Endothelial cell of umbilical vein (primary cell): Measurements from ENCODE around the gene GRID1. TPM values are rescaled to one million over a fixed set of nuclear protein-coding genes. Genes with fewer than 3 reads are reported as not detected.

Source experiments
- BruUV-seq: library from RNA; stranded (reverse); fragments of 400-500 nt; replicated peaks from 2 replicates; lab custom pipeline; 2021; lab: Mats Ljungman, UMichigan
- CTCF ChIA-PET: fragments of 300-600, 350-600 bp; sonication (Branson Sonifier 250); formaldehyde crosslinking; loops from one replicate; lab custom pipeline; 2021; ENCODE audit warnings: antibody characterized with exemption, inconsistent platforms; lab: Charles Lee
- POLR2A ChIA-PET: fragments of 300-600, 350-600 bp; sonication (Branson Sonifier 250); formaldehyde crosslinking; loops from one replicate; lab custom pipeline; 2021; ENCODE audit warnings: antibody characterized with exemption, inconsistent platforms; lab: Charles Lee
- DNase-seq: peaks from one replicate; pipeline ENCODE4 v3.0.0-alpha.2; 2011; ENCODE audit warnings: low read depth, low spot score
- FAIRE-seq: peaks from 2 replicates; lab custom pipeline; 2011; peaks lifted over from hg19 to GRCh38; lab: Jason Lieb, UNC
- H2AFZ ChIP-seq: 2 replicates; pipeline ENCODE4 v1.6.0; 2012; ENCODE audit warnings: low read depth, low read length, control low read depth, inconsistent platforms
- H3K27ac ChIP-seq: 2 replicates; pipeline ENCODE4 v1.5.1; 2011; ENCODE audit warnings: low read depth, mild to moderate bottlenecking, control low read depth, low read length, moderate library complexity; ENCODE audit not compliant: insufficient read depth
- H3K27me3 ChIP-seq, 2 experiments: 2 replicates each; pipeline versions ENCODE4 v1.6.0 to v1.6.1; 2011; ENCODE audit warnings: low read length in 2 of 2, mixed read lengths in 1 of 2; ENCODE audit not compliant: control insufficient read depth in 2 of 2, insufficient read depth in 2 of 2
- H3K36me3 ChIP-seq, 2 experiments: 2 replicates in 1 of 2; 3 replicates in 1 of 2; pipeline ENCODE4 v1.5.1; 2011; ENCODE audit warnings: low read length in 2 of 2, mild to moderate bottlenecking in 1 of 2, moderate library complexity in 1 of 2; ENCODE audit not compliant: control insufficient read depth in 2 of 2, insufficient read depth in 2 of 2; ENCODE audit errors: extremely low read depth in 1 of 2
- H3K4me1 ChIP-seq: 3 replicates; pipeline ENCODE4 v1.5.1; 2011; ENCODE audit warnings: mild to moderate bottlenecking, low read length; ENCODE audit not compliant: control insufficient read depth, insufficient read depth; ENCODE audit errors: extremely low read depth
- H3K4me2 ChIP-seq: 2 replicates; pipeline ENCODE4 v1.6.1; 2011; ENCODE audit warnings: low read length, control low read depth, mixed read lengths; ENCODE audit not compliant: insufficient read depth
- H3K4me3 ChIP-seq, 3 experiments: fragments of 200-600 bp in 1 of 3; sonication (generic), shearing (Covaris generic) in 1 of 3; replicated peaks in 1 of 3; 2 replicates each; pipeline ENCODE4 v1.5.1; 2011 to 2016; ENCODE audit warnings: control low read depth in 3 of 3, low read length in 3 of 3, mild to moderate bottlenecking in 2 of 3, inconsistent platforms in 1 of 3, low read depth in 1 of 3, moderate library complexity in 1 of 3; ENCODE audit not compliant: insufficient read depth in 1 of 3
- H3K79me2 ChIP-seq: 2 replicates; pipeline ENCODE4 v1.6.0; 2012; ENCODE audit warnings: low read length, inconsistent platforms; ENCODE audit not compliant: control insufficient read depth, insufficient read depth
- H3K9ac ChIP-seq: replicated peaks from 2 replicates; pipeline ENCODE3; 2011; ENCODE audit warnings: low read length, control low read depth; ENCODE audit not compliant: insufficient read depth; ENCODE audit errors: extremely low read depth
- H3K9me1 ChIP-seq: replicated peaks from 3 replicates; pipeline ENCODE4 v1.6.0; 2011; ENCODE audit warnings: mild to moderate bottlenecking, low read length; ENCODE audit not compliant: control insufficient read depth, insufficient read depth; ENCODE audit errors: extremely low read depth
- H3K9me3 ChIP-seq: replicated peaks from 2 replicates; pipeline ENCODE4 v1.5.1; 2012; ENCODE audit warnings: low read length, inconsistent platforms; ENCODE audit not compliant: control insufficient read depth, insufficient read depth
- H4K20me1 ChIP-seq: replicated peaks from 2 replicates; pipeline ENCODE3; 2011; ENCODE audit warnings: mild to moderate bottlenecking, low read length; ENCODE audit not compliant: control insufficient read depth, insufficient read depth; ENCODE audit errors: extremely low read depth
- CTCF ChIP-seq, 2 donors: IDR thresholded peaks; 1 replicate in 1 of 2; 2 replicates in 1 of 2; pipeline ENCODE4 v1.5.1; 2011; ENCODE audit warnings: low read length in 2 of 2, mild to moderate bottlenecking in 2 of 2, moderate library complexity in 2 of 2, control low read depth in 1 of 2, inconsistent platforms in 1 of 2, low read depth in 1 of 2; ENCODE audit not compliant: insufficient read depth in 1 of 2; ENCODE audit errors: extremely low read depth in 1 of 2
- EZH2 ChIP-seq: IDR thresholded peaks from 2 replicates; pipeline ENCODE4 v1.6.1; 2012; ENCODE audit warnings: borderline replicate concordance, low read depth, mild to moderate bottlenecking, moderate library complexity, low read length, inconsistent platforms; ENCODE audit not compliant: severe bottlenecking
- FOS ChIP-seq: IDR thresholded peaks from 2 replicates; pipeline ENCODE4 v1.6.1; 2011; ENCODE audit warnings: mild to moderate bottlenecking, low read length, moderate library complexity, borderline replicate concordance; ENCODE audit not compliant: insufficient read depth
- GATA2 ChIP-seq: IDR thresholded peaks from 2 replicates; pipeline ENCODE4 v1.7.0; 2011; ENCODE audit warnings: low read depth, mild to moderate bottlenecking, moderate library complexity, mixed read lengths, low read length; ENCODE audit not compliant: insufficient read length, insufficient read depth
- JUN ChIP-seq: IDR thresholded peaks from 2 replicates; pipeline ENCODE4 v1.6.1; 2011; ENCODE audit warnings: borderline replicate concordance, low read depth; ENCODE audit not compliant: insufficient read length, insufficient read depth
- MAX ChIP-seq: IDR thresholded peaks from 2 replicates; pipeline ENCODE4 v1.6.1; 2011; ENCODE audit not compliant: insufficient read depth, insufficient read length
- MYC ChIP-seq: IDR thresholded peaks from one replicate; pipeline ENCODE4 v1.6.1; 2011; ENCODE audit warnings: mild to moderate bottlenecking, low read depth, low read length
- POLR2A ChIP-seq: IDR thresholded peaks from 2 replicates; pipeline ENCODE4 v1.6.1; 2012; ENCODE audit warnings: low read depth, mild to moderate bottlenecking, control low read depth, low read length
- POLR2AphosphoS5 ChIP-seq: IDR thresholded peaks from 2 replicates; pipeline ENCODE4 v1.6.1; 2012; ENCODE audit warnings: low read depth, mild to moderate bottlenecking, control low read depth, low read length, moderate library complexity; ENCODE audit not compliant: insufficient read depth
- dilution Hi-C: fragments of 300-500 bp; cut with MboI; formaldehyde crosslinking; loops from one replicate; pipeline ENCODE4 v1.15.0; 2019; ENCODE audit warnings: low sequenced_read_pairs; ENCODE audit not compliant: extremely low pct_ligation_motif_present
- intact Hi-C: fragments of 100-400 bp; cut with micrococcal nuclease; formaldehyde crosslinking; loops from one replicate; pipeline ENCODE4 v1.10.0; 2022
- polyA plus RNA-seq, 4 experiments: library from polyadenylated mRNA; depleted of rRNA in 3 of 4; stranded (reverse) in 3 of 4; unstranded in 1 of 4; fragments of >200 nt; gene quantifications; 2 replicates each; pipeline versions ENCODE4 v1.2.1 to v1.2.3, GENCODE V29; 2011 to 2012; ENCODE audit warnings: missing spikeins in 1 of 4
- total RNA-seq: library from RNA; stranded (reverse); gene quantifications from 2 replicates; pipeline ENCODE4 v1.2.3, GENCODE V29; 2021

GRID1 gene
- total and polyA plus RNA-seq, 2 donors (not counting 3 experiments of a cell fraction or from before 2014, with no cell fraction given) = not detected

- TF ChIP-seq FOS (no peak), POLR2AphosphoS5 (no peak), EZH2 (no peak), POLR2A (no peak), JUN (no peak), MYC (no peak), GATA2 (no peak), MAX (no peak), CTCF (IDR thresholded peaks at IDR 0.05; ENCODE audit: extremely low read depth in 1 of 2, insufficient read depth in 1 of 2, low read depth in 1 of 2, low read length in 2 of 2) (no peak)
- no peak overlapping the region for H3K9ac ChIP-seq
- CTCF ChIA-PET = interaction anchor here (0.7 kb wide), 1 partner anchor 241 kb away, joined by 3 read pairs; no protein-coding TSS in a partner anchor
- H3K36me3 ChIP-seq = no peaks in the 10 kb centered on the region
- H3K4me3 ChIP-seq = no peak overlapping the region
- no peak overlapping the region for H3K27ac ChIP-seq
- no peaks in the 10 kb centered on the region for H3K9me1 ChIP-seq
- BruUV-seq = no TSS peak
- no peak overlapping the region for H3K4me2 ChIP-seq
- dilution Hi-C loops (no loop called here), intact Hi-C loops (loop anchor here (10.0 kb wide), 1 partner anchor 1500 kb away; no protein-coding TSS in a partner anchor)
- POLR2A ChIA-PET = no interaction called here
- no peaks in the 10 kb centered on the region for H3K79me2 ChIP-seq
- no peaks in the 10 kb centered on the region for H3K9me3 ChIP-seq
- DNase-seq (no peak), FAIRE-seq (no peak)
- no peaks in the 10 kb centered on the region for H3K4me1 ChIP-seq
- no peaks in the 10 kb centered on the region for H4K20me1 ChIP-seq
- no peaks in the 10 kb centered on the region for H3K27me3 ChIP-seq
- no peak overlapping the region for H2AFZ ChIP-seq
Observed at GRCh38 chr10:86344714-86345161, 21.9 kb downstream of the GRID1 start.
